ENCODE results near the gene COL8A2.

Gene COL8A2

GRCh38 chr1:36137776-36138175 is 12.8 kb upstream of the COL8A2 start:
- Histone ChIP-seq H3K36me3 (ENCODE audit: control insufficient read depth in 2 of 2, insufficient read depth in 1 of 2, low read length in 2 of 2) (peaks cover 0 to 49% of the 10 kb centered on the region in 2 experiments; a peak in 2 of 3 replicates), H3K27ac (ENCODE audit: extremely low read depth, low read depth, low read length) (no peak overlapping the region), H3K9me3 (ENCODE audit: control insufficient read depth, insufficient read depth, low read depth, low read length) (no peaks in the 10 kb centered on the region), H3K4me1 (ENCODE audit: control insufficient read depth, insufficient read depth, low read length) (no peaks in the 10 kb centered on the region), H3K4me3 (ENCODE audit: low read depth, low read length) (no peak overlapping the region)
- ChIA-PET CTCF (interaction anchor here (1.6 kb wide), 1 partner anchor 38 kb away, joined by 7 read pairs; no protein-coding TSS in a partner anchor), POLR2A (no interaction called here)
- TF ChIP-seq ZNF121 (tag by site-specific recombination; IDR thresholded peaks at IDR 0.05) = no peak
- TF ChIP-seq ZNF112 (tag by site-specific recombination; IDR thresholded peaks at IDR 0.05) = no peak
- no peak for TF ChIP-seq KLF9 (tag by site-specific recombination; IDR thresholded peaks at IDR 0.05; ENCODE audit: low read depth)
- no peak for TF ChIP-seq ZNF24 (tag by site-specific recombination; IDR thresholded peaks at IDR 0.05)
- TF ChIP-seq ZNF214 (tag by site-specific recombination; IDR thresholded peaks at IDR 0.05; ENCODE audit: borderline replicate concordance) = no peak
- TF ChIP-seq ZBTB17 (tag by site-specific recombination; IDR thresholded peaks at IDR 0.05) = no peak
- TF ChIP-seq ZNF223 (tag by site-specific recombination; IDR thresholded peaks at IDR 0.05) = no peak
- no peak for TF ChIP-seq SP3 (tag by site-specific recombination; IDR thresholded peaks at IDR 0.05)
- no peak for TF ChIP-seq ZNF148 (tag by site-specific recombination; IDR thresholded peaks at IDR 0.05; ENCODE audit: borderline replicate concordance)
- TF ChIP-seq ZNF184 (tag by site-specific recombination; IDR thresholded peaks at IDR 0.05) = no peak
- TF ChIP-seq HIC1 (tag by site-specific recombination; IDR thresholded peaks at IDR 0.05) = no peak
- TF ChIP-seq ZNF629 (tag by site-specific recombination; IDR thresholded peaks at IDR 0.05) = no peak
- TF ChIP-seq REPIN1 (tag by site-specific recombination; IDR thresholded peaks at IDR 0.05; ENCODE audit: low read depth) = no peak
- TF ChIP-seq TSHZ1 (tag by site-specific recombination; IDR thresholded peaks at IDR 0.05; ENCODE audit: borderline replicate concordance) = no peak
- TF ChIP-seq KLF8 (tag by site-specific recombination; IDR thresholded peaks at IDR 0.05) = no peak
- no peak for TF ChIP-seq ZNF354C (tag by site-specific recombination; IDR thresholded peaks at IDR 0.05; ENCODE audit: borderline replicate concordance, low read depth)
- no peak for TF ChIP-seq ZNF660 (tag by site-specific recombination; IDR thresholded peaks at IDR 0.05)
- TF ChIP-seq ZBTB11 (tag by site-specific recombination; conservative IDR thresholded peaks at IDR 0.05; ENCODE audit: low read depth) = no peak
